ENCODE results near the gene GINS3. TPM values are rescaled to one million over a fixed set of nuclear protein-coding genes. Genes with fewer than 3 reads are reported as not detected.

The GINS3 gene
- total RNA-seq, 2 donors from 2014 or later = 2.6 to 3.6 TPM

DNA sequence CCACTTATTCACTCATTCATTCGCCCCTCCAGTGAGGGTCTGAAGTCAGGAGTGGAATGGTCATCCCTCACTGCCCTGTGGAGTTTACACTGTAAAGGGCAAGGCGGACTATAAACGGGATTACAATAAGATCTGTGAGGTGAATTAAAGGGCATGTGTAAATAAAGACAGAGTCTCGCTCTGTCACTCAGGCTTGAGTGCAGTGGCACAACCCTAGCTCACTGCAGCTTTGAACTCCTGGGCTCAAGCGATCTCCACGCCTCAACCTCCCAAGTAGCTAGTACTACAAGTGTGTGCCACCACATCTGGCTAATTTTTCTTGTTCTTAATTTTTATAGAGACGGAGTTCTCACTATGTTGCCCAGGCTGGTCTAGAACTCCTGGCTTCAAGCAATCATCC is 25.8 kb downstream of the GINS3 start:
- Histone ChIP-seq H3K36me3 (replicated peaks in 1 of 2; ENCODE audit: insufficient read depth in 1 of 2, low read depth in 2 of 2) (no peaks in the 10 kb centered on the region), H3K4me1 (no peaks in the 10 kb centered on the region), H3K4me3 (no peak overlapping the region), H3K27ac (no peak overlapping the region), H3K27me3 (no peaks in the 10 kb centered on the region), H3K9me3 (no peaks in the 10 kb centered on the region)
- DNase-seq (no peak), ATAC-seq (no peak)
- TF ChIP-seq, protein P1, sequence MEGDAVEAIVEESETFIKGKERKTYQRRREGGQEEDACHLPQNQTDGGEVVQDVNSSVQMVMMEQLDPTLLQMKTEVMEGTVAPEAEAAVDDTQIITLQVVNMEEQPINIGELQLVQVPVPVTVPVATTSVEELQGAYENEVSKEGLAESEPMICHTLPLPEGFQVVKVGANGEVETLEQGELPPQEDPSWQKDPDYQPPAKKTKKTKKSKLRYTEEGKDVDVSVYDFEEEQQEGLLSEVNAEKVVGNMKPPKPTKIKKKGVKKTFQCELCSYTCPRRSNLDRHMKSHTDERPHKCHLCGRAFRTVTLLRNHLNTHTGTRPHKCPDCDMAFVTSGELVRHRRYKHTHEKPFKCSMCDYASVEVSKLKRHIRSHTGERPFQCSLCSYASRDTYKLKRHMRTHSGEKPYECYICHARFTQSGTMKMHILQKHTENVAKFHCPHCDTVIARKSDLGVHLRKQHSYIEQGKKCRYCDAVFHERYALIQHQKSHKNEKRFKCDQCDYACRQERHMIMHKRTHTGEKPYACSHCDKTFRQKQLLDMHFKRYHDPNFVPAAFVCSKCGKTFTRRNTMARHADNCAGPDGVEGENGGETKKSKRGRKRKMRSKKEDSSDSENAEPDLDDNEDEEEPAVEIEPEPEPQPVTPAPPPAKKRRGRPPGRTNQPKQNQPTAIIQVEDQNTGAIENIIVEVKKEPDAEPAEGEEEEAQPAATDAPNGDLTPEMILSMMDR (IDR thresholded peaks at IDR 0.05) = no peak
- TF ChIP-seq POLR2A (IDR thresholded peaks at IDR 0.05) = no peak
- WGBS, 2 donors = 59 to 72% methylated on average over 5 to 7 of the region's 7 CpGs
- intact Hi-C loops (cut with DNase I) = no loop called here

DNA sequence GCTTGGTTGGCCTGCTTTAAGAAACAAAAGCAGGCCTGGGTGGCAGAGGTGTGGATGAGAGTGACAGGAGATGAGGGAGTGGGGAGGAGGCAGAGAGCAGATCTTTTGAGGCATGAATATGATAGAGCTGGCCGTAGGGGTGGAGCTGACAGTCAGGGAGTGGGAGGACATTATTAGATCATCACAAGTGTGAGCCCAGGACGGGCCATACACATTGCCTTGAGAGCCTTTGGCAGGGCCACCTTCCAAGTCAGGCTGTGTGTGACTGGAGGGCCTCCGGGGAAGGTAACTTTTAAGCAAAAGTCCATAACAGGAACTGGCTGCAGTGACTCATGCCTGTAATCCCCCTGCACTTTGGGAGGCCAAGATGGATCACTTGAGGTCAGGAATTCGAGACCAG is 26.3 kb downstream of the GINS3 start:
- no peak for ATAC-seq
- no peak overlapping the region for H3K4me3 ChIP-seq
- TF ChIP-seq POLR2A (IDR thresholded peaks at IDR 0.05) = no peak
- TF ChIP-seq, protein P1 (IDR thresholded peaks at IDR 0.05) = no peak
- H3K27ac ChIP-seq = no peak overlapping the region
- intact Hi-C loops (cut with DNase I) = no loop called here
- no peaks in the 10 kb centered on the region for H3K9me3 ChIP-seq
- no peaks in the 10 kb centered on the region for H3K4me1 ChIP-seq
- 51 to 62% methylated on average over 4 of the region's 4 CpGs for WGBS, 2 donors
- no peaks in the 10 kb centered on the region for H3K27me3 ChIP-seq
- no peaks in the 10 kb centered on the region for H3K36me3 ChIP-seq (replicated peaks in 1 of 2; ENCODE audit: insufficient read depth in 1 of 2, low read depth in 2 of 2)
- DNase-seq = no peak

DNA sequence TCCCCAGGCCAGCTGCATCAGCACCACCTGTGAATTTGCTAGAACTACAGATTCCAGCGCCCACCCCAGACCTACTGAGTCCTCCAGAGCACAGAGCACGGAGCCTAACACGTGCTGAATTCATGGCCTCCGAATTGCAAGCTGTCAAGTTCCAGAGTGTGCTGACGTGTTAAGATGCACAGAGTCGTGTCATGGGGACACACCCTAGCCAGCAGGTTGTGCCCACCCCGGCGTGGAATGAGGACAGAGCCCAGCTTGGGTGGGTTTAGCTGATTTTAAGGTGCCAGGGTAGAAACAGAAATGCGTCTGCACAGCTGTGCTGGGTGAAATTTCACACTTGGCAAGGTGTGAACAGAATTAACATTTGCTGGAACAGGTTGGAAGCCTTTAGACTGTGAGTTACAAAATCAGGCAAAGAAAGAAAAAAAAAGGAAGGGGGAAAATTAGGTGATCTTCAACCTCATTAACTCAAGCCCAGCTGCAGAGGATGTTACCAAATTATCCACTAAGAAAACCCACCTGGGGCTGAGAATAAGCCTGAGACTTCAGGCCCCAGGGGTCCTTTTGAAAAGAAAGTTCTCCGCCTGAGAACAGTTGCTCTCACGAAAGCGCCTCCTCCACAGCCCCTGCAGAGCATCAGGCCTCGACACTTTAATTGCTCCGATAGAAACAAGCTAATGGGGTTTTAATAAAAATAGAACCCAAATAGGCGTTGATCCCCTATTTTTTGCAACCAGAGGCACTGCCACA is 27.1 kb downstream of the GINS3 start:
- 56 to 71% methylated on average over 15 of the region's 15 CpGs for WGBS, 2 donors
- DNase-seq = no peak
- intact Hi-C loops (cut with DNase I) = no loop called here

DNA sequence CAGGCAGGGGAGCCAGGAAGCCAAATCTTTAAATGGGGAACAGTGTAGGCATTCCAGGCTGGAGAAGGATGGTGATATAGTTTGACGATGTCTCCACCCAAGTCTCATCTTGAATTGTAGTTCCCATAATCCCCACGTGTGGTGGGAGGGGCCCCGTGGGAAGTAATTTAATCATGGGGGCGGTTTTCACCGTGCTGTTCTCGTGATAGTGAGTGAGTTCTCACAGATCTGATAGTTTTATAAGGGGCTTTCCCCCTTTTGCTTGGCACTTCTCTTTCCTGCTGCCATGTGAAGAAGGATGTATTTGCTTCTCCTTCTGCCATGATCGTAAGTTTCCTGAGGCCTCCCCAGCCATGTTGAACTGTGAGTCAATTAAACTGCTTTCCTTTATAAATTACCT is 28.8 kb downstream of the GINS3 start:
- no peaks in the 10 kb centered on the region for H3K9me3 ChIP-seq
- whole genome bisulfite sequencing, 2 donors = 52 to 56% methylated on average over 7 of the region's 7 CpGs
- H3K4me3 ChIP-seq = no peak overlapping the region
- DNase-seq (no peak), ATAC-seq (no peak)
- H3K36me3 ChIP-seq (replicated peaks in 1 of 2; ENCODE audit: insufficient read depth in 1 of 2, low read depth in 2 of 2) = no peaks in the 10 kb centered on the region
- H3K4me1 ChIP-seq = no peaks in the 10 kb centered on the region
- intact Hi-C loops (cut with DNase I) = no loop called here
- H3K27me3 ChIP-seq = no peaks in the 10 kb centered on the region
- no peak overlapping the region for H3K27ac ChIP-seq
- no peak for TF ChIP-seq POLR2A (IDR thresholded peaks at IDR 0.05)
- TF ChIP-seq, protein P1 (IDR thresholded peaks at IDR 0.05) = no peak

More for the DNA sequence above, 27.1 kb downstream of the GINS3 start:
- no peak for TF ChIP-seq POLR2A (IDR thresholded peaks at IDR 0.05)
- TF ChIP-seq, protein P1 (IDR thresholded peaks at IDR 0.05) = no peak
- H3K36me3 ChIP-seq (replicated peaks in 1 of 2; ENCODE audit: insufficient read depth in 1 of 2, low read depth in 2 of 2) = no peaks in the 10 kb centered on the region
- H3K9me3 ChIP-seq = no peaks in the 10 kb centered on the region
- no peaks in the 10 kb centered on the region for H3K4me1 ChIP-seq
- no peak for ATAC-seq
- no peaks in the 10 kb centered on the region for H3K27me3 ChIP-seq
- H3K4me3 ChIP-seq = no peak overlapping the region
- no peak overlapping the region for H3K27ac ChIP-seq

DNA sequence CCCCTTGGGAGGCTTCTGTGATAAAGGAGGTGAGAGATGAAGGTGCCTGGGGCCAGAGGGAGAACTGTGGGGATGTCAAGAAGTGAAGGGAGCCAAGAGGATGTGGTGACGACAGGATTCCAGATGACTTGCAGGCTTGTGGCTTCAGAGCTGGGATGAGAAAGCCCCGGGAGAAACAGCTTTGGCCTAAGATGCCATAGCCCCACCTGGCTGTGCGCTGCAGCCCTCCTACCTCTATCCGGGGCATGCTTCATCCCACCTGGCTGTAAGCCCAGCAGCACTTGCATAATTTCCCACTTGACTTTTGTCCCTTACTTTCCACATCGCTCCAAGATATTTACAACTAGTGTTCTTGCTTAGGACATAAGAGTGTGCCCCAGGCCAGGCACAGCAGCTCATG is 29.3 kb downstream of the GINS3 start:
- TF ChIP-seq, protein P1 (IDR thresholded peaks at IDR 0.05) = no peak
- no peak for DNase-seq
- H3K27ac ChIP-seq = no peak overlapping the region
- H3K4me3 ChIP-seq = no peak overlapping the region
- no peaks in the 10 kb centered on the region for H3K4me1 ChIP-seq
- H3K36me3 ChIP-seq (replicated peaks in 1 of 2; ENCODE audit: insufficient read depth in 1 of 2, low read depth in 2 of 2) = no peaks in the 10 kb centered on the region
- H3K9me3 ChIP-seq = no peaks in the 10 kb centered on the region
- intact Hi-C loops (cut with DNase I) = no loop called here
- 32 to 38% methylated on average over 5 of the region's 5 CpGs for WGBS, 2 donors
- ATAC-seq = no peak
- H3K27me3 ChIP-seq = no peaks in the 10 kb centered on the region
